Stimulated activated naive CD4-positive, alpha-beta T cell (primary cell): Measurements from ENCODE around the gene ABCG2.
"Not testable (repeated sequence)": the region's sequence is repeated elsewhere in the genome, so short reads cannot be mapped to it uniquely, and the experiment has no call there.

Source experiments
- DNase-seq, 6 experiments: peaks; one replicate each; lab custom pipeline; 2025; lab: John Stamatoyannopoulos, UW

Gene ABCG2

GRCh38 chr4:88110826-88111225, 47.6 kb downstream of the ABCG2 start:
- DNase-seq, result no peak

- DNase-seq, result no peak
Observed at GRCh38 chr4:88109123-88109881, 49.1 kb downstream of the ABCG2 start.

GRCh38 chr4:88108747-88109122, 49.7 kb downstream of the ABCG2 start:
- no peak for DNase-seq

GRCh38 chr4:88108108-88108465, 50.4 kb downstream of the ABCG2 start:
- DNase-seq, result not testable (repeated sequence)

GRCh38 chr4:88107406-88108107, 50.9 kb downstream of the ABCG2 start:
- no peak for DNase-seq

- no peak for DNase-seq
Observed at GRCh38 chr4:88106205-88106604, 52.2 kb downstream of the ABCG2 start.

GRCh38 chr4:88104902-88105610, 53.4 kb downstream of the ABCG2 start:
- no peak for DNase-seq

GRCh38 chr4:88102026-88102425, 56.4 kb downstream of the ABCG2 start:
- DNase-seq, result no peak

GRCh38 chr4:88101165-88101564, 57.3 kb downstream of the ABCG2 start:
- no peak for DNase-seq

- DNase-seq, result no peak
Observed at GRCh38 chr4:88098993-88099752, 59.3 kb downstream of the ABCG2 start.

- no peak for DNase-seq
Observed at GRCh38 chr4:88097781-88098180, 60.7 kb downstream of the ABCG2 start.

- DNase-seq, result no peak
Observed at GRCh38 chr4:88097301-88097700, 61.1 kb downstream of the ABCG2 start.

GRCh38 chr4:88093874-88094273, 64.6 kb downstream of the ABCG2 start:
- no peak for DNase-seq

GRCh38 chr4:88091378-88091777, 67.1 kb downstream of the ABCG2 start:
- no peak for DNase-seq

- DNase-seq, result no peak
Observed at GRCh38 chr4:88090898-88091297, 67.5 kb downstream of the ABCG2 start.

GRCh38 chr4:88087004-88087403, 71.4 kb downstream of the ABCG2 start:
- no peak for DNase-seq

- no peak for DNase-seq
Observed at GRCh38 chr4:88080626-88081025, 77.8 kb downstream of the ABCG2 start.

GRCh38 chr4:88078579-88078978, 79.9 kb downstream of the ABCG2 start:
- no peak for DNase-seq

GRCh38 chr4:88077911-88078524, 80.4 kb downstream of the ABCG2 start:
- DNase-seq, result no peak

GRCh38 chr4:88075336-88075735, 83.1 kb downstream of the ABCG2 start:
- DNase-seq, result no peak

GRCh38 chr4:88070031-88070430, 88.4 kb downstream of the ABCG2 start:
- no peak for DNase-seq

GRCh38 chr4:88064410-88064809, 94.0 kb downstream of the ABCG2 start:
- DNase-seq, result no peak
